Kidney (tissue), 14 donors: ENCODE data around the gene STAMBP. TPM values are rescaled to one million over a fixed set of nuclear protein-coding genes. Genes with fewer than 3 reads are reported as not detected.
A peak's percentile ranks its signal among the peaks of the same experiment; 100 is the strongest.

ENCODE experiments used
- DNase-seq, 5 donors: peaks; one replicate each; pipeline ENCODE4 v3.0.0-alpha.2; 2013 to 2020
- FAIRE-seq: peaks from 2 replicates; lab custom pipeline; 2012; peaks lifted over from hg19 to GRCh38; lab: Jason Lieb, UNC
- H3K27ac ChIP-seq, 2 donors: one replicate each; pipeline ENCODE4 v1.7.0; 2013; ENCODE audit warnings: low read depth in 2 of 2, low read length in 2 of 2, inconsistent platforms in 1 of 2
- H3K27me3 ChIP-seq: one replicate; pipeline ENCODE4 v1.7.1; 2013; ENCODE audit warnings: low read length, inconsistent platforms; ENCODE audit not compliant: control insufficient read depth, insufficient read depth
- H3K36me3 ChIP-seq, 3 donors: one replicate each; pipeline versions ENCODE4 v1.7.0 to v1.7.1; 2013; ENCODE audit warnings: low read length in 3 of 3, control low read depth in 1 of 3, inconsistent platforms in 1 of 3; ENCODE audit not compliant: insufficient read depth in 3 of 3, control insufficient read depth in 2 of 3
- H3K4me1 ChIP-seq, 3 donors: one replicate each; pipeline versions ENCODE4 v1.7.0 to v1.7.1; 2013; ENCODE audit warnings: low read length in 3 of 3, inconsistent platforms in 1 of 3, low read depth in 1 of 3; ENCODE audit not compliant: control insufficient read depth in 2 of 3, insufficient read depth in 2 of 3
- H3K4me3 ChIP-seq, 3 donors: one replicate each; pipeline versions ENCODE4 v1.7.0 to v1.8.1; 2013; ENCODE audit warnings: low read length in 3 of 3, control low read depth in 1 of 3, inconsistent platforms in 1 of 3
- H3K9ac ChIP-seq, 3 donors: one replicate each; pipeline versions ENCODE4 v1.7.0 to v1.7.1; 2013; ENCODE audit warnings: low read length in 3 of 3, control low read depth in 1 of 3, inconsistent platforms in 1 of 3
- H3K9me3 ChIP-seq, 3 donors: one replicate each; pipeline versions ENCODE4 v1.7.0 to v1.7.1; 2013; ENCODE audit warnings: low read length in 3 of 3, control low read depth in 1 of 3, inconsistent platforms in 1 of 3; ENCODE audit not compliant: control insufficient read depth in 2 of 3, insufficient read depth in 1 of 3
- intact Hi-C: fragments of 100-400 bp; cut with DNase I; formaldehyde crosslinking; loops from one replicate; pipeline ENCODE4 v1.11.1; 2022
- polyA plus RNA-seq: library from polyadenylated mRNA; stranded (reverse); fragments of 350-450 nt; fragmentation: Illumina TruSeq; extraction: RNeasy Lipid Tissue Mini Kit (QIAGEN cat#74804); gene quantifications from one replicate; pipeline ENCODE4 v1.2.3, GENCODE V29; 2014; ENCODE audit warnings: low read depth, low replicate concordance; ENCODE audit not compliant: insufficient read depth
- total RNA-seq: library from RNA; stranded (reverse); fragmentation: NEBNext Ultra II Directional; extraction: Animal tissue kit (Norgen Biotek cat#: 25700); gene quantifications from one replicate; pipeline ENCODE4 v1.2.1, GENCODE V29; 2021
- TF ChIP-seq, protein P1 (sequence below): IDR thresholded peaks from 3 replicates; pipeline ENCODE4 v1.5.1; 2012; ENCODE audit warnings: mild to moderate bottlenecking, moderate library complexity, borderline replicate concordance; ENCODE audit not compliant: insufficient read depth; ENCODE audit errors: extremely low read depth
- donor health status: control.
- donor health status: control.
- donor health status: control.
- donor health status: control.
- donor health status: control.
- donor health status: DM: yes; HTN: yes; CAD: no.
- donor health status: Normal renal cell carcinoma (clear cell type).

The STAMBP gene
- total and polyA plus RNA-seq, 2 donors from 2014 or later, result 34.8 to 58.9 TPM

DNA sequence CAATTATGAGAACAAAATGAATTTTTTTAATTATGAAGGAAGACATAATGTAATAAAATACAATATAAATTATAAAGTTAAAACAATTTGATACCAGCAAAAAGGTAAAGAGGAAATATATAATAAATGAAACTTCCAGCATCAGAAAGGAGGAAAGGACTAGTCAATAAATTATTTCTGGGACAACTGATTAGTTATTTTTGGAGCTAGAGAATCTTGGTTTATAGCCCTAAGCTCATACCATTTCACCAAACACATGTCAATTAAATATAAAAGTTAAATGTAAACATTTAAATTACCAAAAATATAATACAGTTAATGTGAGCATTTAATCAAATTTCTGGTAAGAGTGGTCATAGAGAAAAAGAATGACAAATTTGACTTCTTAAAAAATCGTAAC lies 76.2 kb downstream of the STAMBP start:
- H3K36me3 ChIP-seq, result no peaks in the 10 kb centered on the region
- FAIRE-seq (no peak), DNase-seq (no peak)
- no peaks in the 10 kb centered on the region for H3K9me3 ChIP-seq
- TF ChIP-seq, protein P1, sequence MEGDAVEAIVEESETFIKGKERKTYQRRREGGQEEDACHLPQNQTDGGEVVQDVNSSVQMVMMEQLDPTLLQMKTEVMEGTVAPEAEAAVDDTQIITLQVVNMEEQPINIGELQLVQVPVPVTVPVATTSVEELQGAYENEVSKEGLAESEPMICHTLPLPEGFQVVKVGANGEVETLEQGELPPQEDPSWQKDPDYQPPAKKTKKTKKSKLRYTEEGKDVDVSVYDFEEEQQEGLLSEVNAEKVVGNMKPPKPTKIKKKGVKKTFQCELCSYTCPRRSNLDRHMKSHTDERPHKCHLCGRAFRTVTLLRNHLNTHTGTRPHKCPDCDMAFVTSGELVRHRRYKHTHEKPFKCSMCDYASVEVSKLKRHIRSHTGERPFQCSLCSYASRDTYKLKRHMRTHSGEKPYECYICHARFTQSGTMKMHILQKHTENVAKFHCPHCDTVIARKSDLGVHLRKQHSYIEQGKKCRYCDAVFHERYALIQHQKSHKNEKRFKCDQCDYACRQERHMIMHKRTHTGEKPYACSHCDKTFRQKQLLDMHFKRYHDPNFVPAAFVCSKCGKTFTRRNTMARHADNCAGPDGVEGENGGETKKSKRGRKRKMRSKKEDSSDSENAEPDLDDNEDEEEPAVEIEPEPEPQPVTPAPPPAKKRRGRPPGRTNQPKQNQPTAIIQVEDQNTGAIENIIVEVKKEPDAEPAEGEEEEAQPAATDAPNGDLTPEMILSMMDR, result no peak
- H3K4me1 ChIP-seq, result peaks cover 0 to 9% (median 4%) of the 10 kb centered on the region in 3 donors
- H3K9ac ChIP-seq, result no peak overlapping the region
- no peak overlapping the region for H3K4me3 ChIP-seq
- H3K27ac ChIP-seq, result no peak overlapping the region
- H3K27me3 ChIP-seq, result no peaks in the 10 kb centered on the region
- intact Hi-C loops, result no loop called here

DNA sequence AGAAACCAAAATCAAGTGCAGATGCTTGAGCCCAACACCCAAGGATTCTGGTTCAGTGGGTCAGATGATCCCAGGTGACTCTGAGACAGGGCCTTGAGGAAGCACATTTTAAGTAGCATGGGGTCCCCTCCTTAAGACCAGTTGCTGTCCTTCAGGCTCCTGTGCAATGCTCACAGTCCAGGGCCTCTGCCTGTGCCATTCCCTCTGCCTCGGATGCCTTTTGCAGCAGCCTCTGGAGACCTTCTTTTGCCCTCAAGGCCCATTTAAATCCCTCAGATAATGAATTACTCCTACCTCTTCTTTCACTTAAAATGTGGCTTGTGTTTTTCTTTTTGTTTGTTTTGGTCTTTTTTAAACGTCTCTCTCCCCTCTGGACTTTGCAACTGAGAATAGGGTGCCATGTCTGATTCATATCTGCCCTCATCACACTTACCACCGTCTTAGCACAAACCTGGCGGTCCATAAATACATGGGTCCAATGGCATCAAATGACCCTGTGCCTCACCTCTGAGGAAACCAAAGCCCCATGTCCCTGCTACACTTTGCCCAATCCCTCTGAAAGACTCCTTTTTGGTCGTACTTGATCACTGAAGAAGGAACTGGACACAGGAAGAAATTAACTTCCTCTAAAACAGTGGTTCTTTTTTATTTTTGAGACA lies 78.2 kb downstream of the STAMBP start:
- Histone ChIP-seq H3K9me3 (no peaks in the 10 kb centered on the region), H3K4me1 (peaks cover 0 to 9% (median 4%) of the 10 kb centered on the region in 3 donors), H3K9ac (no peak overlapping the region), H3K27me3 (no peaks in the 10 kb centered on the region), H3K4me3 (no peak overlapping the region), H3K36me3 (no peaks in the 10 kb centered on the region), H3K27ac (no peak overlapping the region)
- FAIRE-seq (no peak), DNase-seq (no peak)
- TF ChIP-seq, protein P1, result no peak
- intact Hi-C loops, result no loop called here

DNA sequence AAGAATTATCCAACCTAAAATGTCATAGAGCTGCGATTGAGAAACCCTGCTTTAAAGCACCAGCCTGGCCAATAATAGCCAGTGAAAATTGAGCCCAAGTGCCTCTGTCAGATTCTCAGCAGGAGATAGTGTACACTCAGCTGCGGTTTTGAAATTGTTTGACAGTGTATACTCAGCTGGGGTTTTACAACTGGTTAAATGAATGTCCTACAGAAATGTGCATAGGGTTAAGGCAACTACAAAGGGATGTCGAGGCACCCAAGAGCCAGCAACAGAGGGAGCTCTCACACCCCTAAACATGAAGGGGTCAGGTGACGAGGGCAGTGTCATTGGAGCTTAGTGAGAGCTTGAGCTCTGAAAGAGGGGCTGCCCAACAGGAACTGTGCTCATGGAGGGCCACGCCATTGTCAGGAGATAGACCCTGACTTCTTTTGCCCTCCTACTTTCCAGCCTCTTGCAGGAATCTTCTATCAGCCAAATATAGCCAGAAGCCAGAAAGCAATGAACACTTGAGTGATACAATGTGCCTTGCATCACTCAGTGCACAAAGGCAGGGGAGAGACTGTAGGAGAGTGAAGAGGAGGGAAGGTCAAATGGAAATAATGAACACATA lies 79.2 kb downstream of the STAMBP start:
- Histone ChIP-seq H3K4me3 (no peak overlapping the region), H3K27me3 (no peaks in the 10 kb centered on the region), H3K36me3 (no peaks in the 10 kb centered on the region), H3K9me3 (no peaks in the 10 kb centered on the region), H3K4me1 (peaks cover 0 to 9% (median 4%) of the 10 kb centered on the region in 3 donors), H3K9ac (no peak overlapping the region), H3K27ac (no peak overlapping the region)
- TF ChIP-seq, protein P1, result no peak
- no peak for FAIRE-seq
- intact Hi-C loops, result no loop called here
- peak in 1 of 5 donors; percentile 5 for DNase-seq
